ENCODE data around the gene KLHL29. TPM values are rescaled to one million over a fixed set of nuclear protein-coding genes. Genes with fewer than 3 reads are reported as not detected.

Gene KLHL29
- total RNA-seq, 1 donor from 2014 or later: 17.5 TPM

- no peak for DNase-seq (ENCODE audit: low spot score)
- Mint-ChIP-seq H3K4me1 (ENCODE audit: unreplicated experiment) (peaks cover 6% of the 10 kb centered on the region), H3K27me3 (ENCODE audit: unreplicated experiment) (peaks cover 3% of the 10 kb centered on the region), H3K4me3 (ENCODE audit: unreplicated experiment) (no peak overlapping the region), H3K36me3 (ENCODE audit: low read depth, unreplicated experiment) (peaks cover 6% of the 10 kb centered on the region), H3K27ac (ENCODE audit: unreplicated experiment) (no peak overlapping the region), H3K9me3 (ENCODE audit: unreplicated experiment) (no peaks in the 10 kb centered on the region)
- TF ChIP-seq CTCF (IDR thresholded peaks at IDR 0.05; ENCODE audit: unreplicated experiment): no peak
Observed at GRCh38 chr2:23456881-23457760, 72.1 kb downstream of the KLHL29 start.

- TF ChIP-seq CTCF (IDR thresholded peaks at IDR 0.05; ENCODE audit: unreplicated experiment): no peak
- H3K4me3 Mint-ChIP-seq (ENCODE audit: unreplicated experiment): no peak overlapping the region
- H3K36me3 Mint-ChIP-seq (ENCODE audit: low read depth, unreplicated experiment): no peaks in the 10 kb centered on the region
- peaks cover 3% of the 10 kb centered on the region for H3K27me3 Mint-ChIP-seq (ENCODE audit: unreplicated experiment)
- peaks cover 4% of the 10 kb centered on the region for H3K4me1 Mint-ChIP-seq (ENCODE audit: unreplicated experiment)
- DNase-seq (ENCODE audit: low spot score): no peak
- H3K27ac Mint-ChIP-seq (ENCODE audit: unreplicated experiment): no peak overlapping the region
- no peaks in the 10 kb centered on the region for H3K9me3 Mint-ChIP-seq (ENCODE audit: unreplicated experiment)
Observed at GRCh38 chr2:23457990-23458682, 73.2 kb downstream of the KLHL29 start.

- TF ChIP-seq CTCF (IDR thresholded peaks at IDR 0.05; ENCODE audit: unreplicated experiment): no peak
- peaks cover 3% of the 10 kb centered on the region for H3K27me3 Mint-ChIP-seq (ENCODE audit: unreplicated experiment)
Observed at GRCh38 chr2:23459032-23459431, 74.1 kb downstream of the KLHL29 start.

GRCh38 chr2:23460228-23460627 is 75.2 kb downstream of the KLHL29 start:
- Mint-ChIP-seq H3K27me3 (ENCODE audit: unreplicated experiment) (peaks cover 1% of the 10 kb centered on the region), H3K27ac (ENCODE audit: unreplicated experiment) (no peak overlapping the region), H3K4me3 (ENCODE audit: unreplicated experiment) (no peak overlapping the region), H3K36me3 (ENCODE audit: low read depth, unreplicated experiment) (no peaks in the 10 kb centered on the region), H3K9me3 (ENCODE audit: unreplicated experiment) (no peaks in the 10 kb centered on the region), H3K4me1 (ENCODE audit: unreplicated experiment) (no peaks in the 10 kb centered on the region)
- no peak for DNase-seq (ENCODE audit: low spot score)
- TF ChIP-seq CTCF (IDR thresholded peaks at IDR 0.05; ENCODE audit: unreplicated experiment): peak; percentile 37

More at GRCh38 chr2:23459032-23459431, 74.1 kb downstream of the KLHL29 start:
- DNase-seq (ENCODE audit: low spot score): no peak
- Mint-ChIP-seq H3K9me3 (ENCODE audit: unreplicated experiment) (no peaks in the 10 kb centered on the region), H3K36me3 (ENCODE audit: low read depth, unreplicated experiment) (no peaks in the 10 kb centered on the region), H3K27ac (ENCODE audit: unreplicated experiment) (no peak overlapping the region), H3K4me3 (ENCODE audit: unreplicated experiment) (no peak overlapping the region), H3K4me1 (ENCODE audit: unreplicated experiment) (peaks cover 3% of the 10 kb centered on the region)

GRCh38 chr2:23460993-23461392 is 76.0 kb downstream of the KLHL29 start:
- no peak overlapping the region for H3K27ac Mint-ChIP-seq (ENCODE audit: unreplicated experiment)

More at GRCh38 chr2:23460993-23461392, 76.0 kb downstream of the KLHL29 start:
- H3K4me1 Mint-ChIP-seq (ENCODE audit: unreplicated experiment): no peaks in the 10 kb centered on the region
- H3K4me3 Mint-ChIP-seq (ENCODE audit: unreplicated experiment): no peak overlapping the region
- DNase-seq (ENCODE audit: low spot score): no peak
- no peak for TF ChIP-seq CTCF (IDR thresholded peaks at IDR 0.05; ENCODE audit: unreplicated experiment)
- no peaks in the 10 kb centered on the region for H3K9me3 Mint-ChIP-seq (ENCODE audit: unreplicated experiment)
- H3K27me3 Mint-ChIP-seq (ENCODE audit: unreplicated experiment): no peaks in the 10 kb centered on the region
- no peaks in the 10 kb centered on the region for H3K36me3 Mint-ChIP-seq (ENCODE audit: low read depth, unreplicated experiment)

Measured in endothelial cell (in vitro differentiated cells).